Osteocyte (in vitro differentiated cells): ENCODE data around the gene EIPR1. TPM values are rescaled to one million over a fixed set of nuclear protein-coding genes. Genes with fewer than 3 reads are reported as not detected.

Experiments
- DNase-seq: peaks from one replicate; pipeline ENCODE4 v3.0.0; 2021; ENCODE audit warnings: mixed read lengths; ENCODE audit not compliant: unreplicated experiment; ENCODE audit errors: extremely low spot score
- H3K27ac Mint-ChIP-seq: one replicate; pipeline ENCODE4 v1.8.0; 2021; ENCODE audit warnings: mild to moderate bottlenecking, mixed read lengths; ENCODE audit not compliant: unreplicated experiment
- H3K27me3 Mint-ChIP-seq: one replicate; pipeline ENCODE4 v1.8.0; 2021; ENCODE audit warnings: mixed read lengths; ENCODE audit not compliant: unreplicated experiment
- H3K36me3 Mint-ChIP-seq: one replicate; pipeline ENCODE4 v1.8.0; 2021; ENCODE audit warnings: mixed read lengths; ENCODE audit not compliant: unreplicated experiment
- H3K4me1 Mint-ChIP-seq: one replicate; pipeline ENCODE4 v1.8.0; 2021; ENCODE audit warnings: mixed read lengths; ENCODE audit not compliant: unreplicated experiment
- H3K4me3 Mint-ChIP-seq: one replicate; pipeline ENCODE4 v1.8.0; 2021; ENCODE audit warnings: mild to moderate bottlenecking, moderate library complexity, mixed read lengths; ENCODE audit not compliant: unreplicated experiment
- H3K9me3 Mint-ChIP-seq: one replicate; pipeline ENCODE4 v1.8.0; 2021; ENCODE audit warnings: mixed read lengths; ENCODE audit not compliant: unreplicated experiment
- CTCF ChIP-seq: fragments of 200-600 bp; sonication (generic); IDR thresholded peaks from 2 replicates; pipeline ENCODE4 v1.5.0; 2021; ENCODE audit warnings: antibody characterized with exemption, mild to moderate bottlenecking, moderate library complexity
- total RNA-seq: library from RNA; stranded (reverse); gene quantifications from 2 replicates; pipeline ENCODE4 v1.2.1, GENCODE V29; 2021

Gene EIPR1
- total RNA-seq, 1 donor from 2014 or later = 19.9 TPM

GRCh38 chr2:3236300-3237045, 141.1 kb downstream of the EIPR1 start:
- TF ChIP-seq CTCF = no peak
- Mint-ChIP-seq H3K4me1 (peaks cover 5% of the 10 kb centered on the region), H3K9me3 (peaks cover 5% of the 10 kb centered on the region), H3K4me3 (no peak overlapping the region), H3K27me3 (no peaks in the 10 kb centered on the region), H3K27ac (no peak overlapping the region), H3K36me3 (peaks cover 4% of the 10 kb centered on the region)
- no peak for DNase-seq

- H3K9me3 Mint-ChIP-seq = peaks cover 18% of the 10 kb centered on the region
- no peak overlapping the region for H3K27ac Mint-ChIP-seq
- no peaks in the 10 kb centered on the region for H3K27me3 Mint-ChIP-seq
- H3K4me3 Mint-ChIP-seq = no peak overlapping the region
- H3K36me3 Mint-ChIP-seq = peaks cover 9% of the 10 kb centered on the region
- TF ChIP-seq CTCF = no peak
- peaks cover 5% of the 10 kb centered on the region for H3K4me1 Mint-ChIP-seq
- DNase-seq = peak; percentile 44
Observed at GRCh38 chr2:3233877-3234276, 143.7 kb downstream of the EIPR1 start.

GRCh38 chr2:3229221-3229620, 148.4 kb downstream of the EIPR1 start:
- no peak for DNase-seq
- Mint-ChIP-seq H3K9me3 (peaks cover 23% of the 10 kb centered on the region), H3K27ac (no peak overlapping the region), H3K4me3 (no peak overlapping the region), H3K27me3 (no peaks in the 10 kb centered on the region), H3K36me3 (peaks cover 14% of the 10 kb centered on the region), H3K4me1 (peaks cover 5% of the 10 kb centered on the region)
- no peak for TF ChIP-seq CTCF

- no peaks in the 10 kb centered on the region for H3K4me1 Mint-ChIP-seq
- no peak overlapping the region for H3K4me3 Mint-ChIP-seq
- H3K36me3 Mint-ChIP-seq = peaks cover 13% of the 10 kb centered on the region
- peak; percentile 60 for DNase-seq
- H3K27me3 Mint-ChIP-seq = no peaks in the 10 kb centered on the region
- peaks cover 14% of the 10 kb centered on the region for H3K9me3 Mint-ChIP-seq
- no peak overlapping the region for H3K27ac Mint-ChIP-seq
- no peak for TF ChIP-seq CTCF
Observed at GRCh38 chr2:3224681-3225080, 152.9 kb downstream of the EIPR1 start.

GRCh38 chr2:3223080-3223923, 154.3 kb downstream of the EIPR1 start:
- Mint-ChIP-seq H3K36me3 (peaks cover 9% of the 10 kb centered on the region), H3K4me3 (no peak overlapping the region), H3K9me3 (peaks cover 10% of the 10 kb centered on the region), H3K27ac (no peak overlapping the region), H3K4me1 (no peaks in the 10 kb centered on the region), H3K27me3 (no peaks in the 10 kb centered on the region)
- no peak for TF ChIP-seq CTCF
- peak; percentile 79 for DNase-seq
